B cell (primary cell): ENCODE results near the gene HAS3.

ENCODE experiments used
- CTCF ChIP-seq: fragments of 200-600 bp; IDR thresholded peaks from one replicate; pipeline ENCODE4 v1.8.0; 2022; ENCODE audit warnings: antibody characterized with exemption, mild to moderate bottlenecking
- EZH2 ChIP-seq: IDR thresholded peaks from 2 replicates; pipeline ENCODE4 v1.6.1; 2012; ENCODE audit warnings: borderline replicate concordance, low read depth, mild to moderate bottlenecking, moderate library complexity, low read length; ENCODE audit not compliant: insufficient read depth, poor library complexity, severe bottlenecking

GRCh38 chr16:69141936-69142335 is 36.5 kb downstream of the HAS3 start:
- no peak for TF ChIP-seq CTCF
- no peak for TF ChIP-seq EZH2
